HG03175 (cell line): Measurements from ENCODE around the gene CFAP43.
"Not testable (repeated sequence)": the region's sequence is repeated elsewhere in the genome, so short reads cannot be mapped to it uniquely, and the experiment has no call there.

Experiments used
- ATAC-seq: cut with Tn5 transposase; IDR thresholded peaks from one replicate; pipeline ENCODE4 v1.9.1; 2021; ENCODE audit warnings: mild to moderate bottlenecking, moderate library complexity; ENCODE audit not compliant: unreplicated experiment

Gene CFAP43

GRCh38 chr10:104256335-104256961 lies 24.3 kb upstream of the CFAP43 start:
- no peak for ATAC-seq

GRCh38 chr10:104255311-104255981 lies 23.3 kb upstream of the CFAP43 start:
- no peak for ATAC-seq

GRCh38 chr10:104254493-104255310 lies 22.5 kb upstream of the CFAP43 start, which contains the start of gene GSTO1:
GSTO1 (plus strand) TSS chr10:104254892; CDS start chr10:104254929, 37 bp downstream.
- ATAC-seq: peak; percentile 73

- ATAC-seq: no peak
Measured at GRCh38 chr10:104253606-104254410, 21.6 kb upstream of the CFAP43 start.

GRCh38 chr10:104253106-104253505 lies 20.9 kb upstream of the CFAP43 start:
- ATAC-seq: no peak

- ATAC-seq: no peak
Measured at GRCh38 chr10:104252368-104252767, 20.2 kb upstream of the CFAP43 start.

GRCh38 chr10:104251443-104251842 lies 19.3 kb upstream of the CFAP43 start:
- no peak for ATAC-seq

GRCh38 chr10:104250371-104250770 lies 18.2 kb upstream of the CFAP43 start:
- no peak for ATAC-seq

GRCh38 chr10:104248931-104249330 lies 16.8 kb upstream of the CFAP43 start:
- ATAC-seq: not testable (repeated sequence)

GRCh38 chr10:104247513-104248146 lies 15.5 kb upstream of the CFAP43 start:
- no peak for ATAC-seq

- ATAC-seq: no peak
Measured at GRCh38 chr10:104246976-104247375, 14.8 kb upstream of the CFAP43 start.

- ATAC-seq: no peak
Measured at GRCh38 chr10:104245066-104245632, 13.0 kb upstream of the CFAP43 start.

- no peak for ATAC-seq
Measured at GRCh38 chr10:104243512-104243911, 11.3 kb upstream of the CFAP43 start.

GRCh38 chr10:104243009-104243408 lies 10.8 kb upstream of the CFAP43 start:
- ATAC-seq: not testable (repeated sequence)

- ATAC-seq: no peak
Measured at GRCh38 chr10:104242545-104242944, 10.4 kb upstream of the CFAP43 start.

GRCh38 chr10:104240078-104240477 lies 7.9 kb upstream of the CFAP43 start:
- ATAC-seq: no peak

GRCh38 chr10:104235801-104236200 lies 3.6 kb upstream of the CFAP43 start:
- ATAC-seq: no peak

- ATAC-seq: no peak
Measured at GRCh38 chr10:104234934-104235333, 2.8 kb upstream of the CFAP43 start.

GRCh38 chr10:104233817-104234216 lies 1.7 kb upstream of the CFAP43 start:
- no peak for ATAC-seq

GRCh38 chr10:104232613-104233102 lies 494 bp upstream of the CFAP43 start:
- ATAC-seq: no peak
